Activated CD4-positive, CD25-positive, alpha-beta regulatory T cell treated with anti-CD3 and anti-CD28 coated beads, Interleukin-2, amount 50 U/mL, for 72 hours (primary cell): ENCODE results near the gene ANKLE1.
"Not testable (repeated sequence)": the region's sequence is repeated elsewhere in the genome, so short reads cannot be mapped to it uniquely, and the experiment has no call there.

ENCODE experiments used
- DNase-seq: peaks from one replicate; pipeline ENCODE4 v3.0.0; 2021

The ANKLE1 gene

DNA sequence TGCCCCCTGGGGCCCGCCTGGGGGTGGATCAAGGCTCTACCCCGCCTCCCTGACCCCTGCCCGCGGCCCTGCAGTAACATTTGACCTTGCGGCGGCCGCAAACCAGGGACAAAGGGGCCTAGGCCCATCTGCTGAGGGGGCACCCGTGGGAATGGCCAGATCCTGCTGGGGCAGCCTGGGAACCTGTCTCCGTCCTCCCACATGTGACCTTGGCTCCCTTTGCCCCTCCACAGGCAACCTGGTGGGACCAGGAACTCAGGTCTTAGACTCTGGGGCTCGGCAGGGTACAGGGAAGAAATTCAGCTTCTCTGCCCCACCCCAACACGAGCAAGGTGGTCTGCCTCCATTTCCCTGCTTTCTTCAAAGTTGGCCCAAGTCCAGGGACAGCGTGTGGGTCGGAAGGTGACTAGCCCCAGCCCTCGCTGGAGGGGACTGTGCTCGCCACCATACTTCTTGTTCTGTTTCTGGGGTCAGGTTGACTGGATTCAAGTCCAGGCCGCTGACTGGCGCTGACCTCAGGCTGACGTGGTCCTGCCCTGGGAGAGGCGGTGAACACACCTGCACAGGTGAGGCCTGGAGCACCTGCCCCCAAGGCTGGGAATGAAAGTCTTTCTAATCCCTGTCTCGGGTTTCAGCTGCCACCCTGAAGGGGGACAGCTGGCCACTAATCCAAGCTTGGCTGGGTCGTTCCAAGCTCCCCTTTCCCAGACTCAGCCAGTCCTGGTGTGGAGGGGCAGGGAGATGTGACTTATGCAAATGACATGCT, 33.5 kb upstream of the ANKLE1 start:
- no peak for DNase-seq

DNA sequence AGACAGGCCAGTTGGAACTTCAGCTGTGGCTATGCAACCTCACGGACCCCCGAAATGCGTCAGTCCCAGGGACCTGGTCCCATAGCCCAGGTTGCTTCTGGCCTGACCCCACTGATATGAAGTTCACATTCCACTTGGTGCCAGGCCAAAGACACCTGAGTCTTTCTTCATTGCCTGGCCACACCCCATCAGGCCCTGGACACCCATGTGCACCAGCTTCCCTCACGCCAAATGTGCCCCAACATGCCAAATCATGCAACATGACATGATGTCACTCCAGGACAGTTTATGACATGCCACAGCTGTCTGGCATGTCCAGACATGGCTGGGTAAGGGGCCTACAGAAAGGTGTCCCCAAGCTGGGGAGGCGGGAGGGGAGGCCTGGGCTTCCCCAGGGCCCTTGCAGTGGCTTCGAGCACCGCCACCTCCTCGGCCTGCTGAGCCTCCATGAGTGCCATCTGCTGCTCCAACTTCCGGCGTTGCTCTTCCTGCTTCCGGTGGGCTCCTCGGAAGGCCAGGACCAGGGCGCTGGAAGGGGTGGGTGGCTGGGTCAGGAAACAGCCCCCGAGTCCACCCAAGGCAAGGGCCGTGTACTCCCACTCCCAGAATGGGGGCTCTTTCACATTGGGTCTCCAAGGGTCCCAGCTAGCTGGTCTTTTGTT, 31.7 kb upstream of the ANKLE1 start:
- no peak for DNase-seq

DNA sequence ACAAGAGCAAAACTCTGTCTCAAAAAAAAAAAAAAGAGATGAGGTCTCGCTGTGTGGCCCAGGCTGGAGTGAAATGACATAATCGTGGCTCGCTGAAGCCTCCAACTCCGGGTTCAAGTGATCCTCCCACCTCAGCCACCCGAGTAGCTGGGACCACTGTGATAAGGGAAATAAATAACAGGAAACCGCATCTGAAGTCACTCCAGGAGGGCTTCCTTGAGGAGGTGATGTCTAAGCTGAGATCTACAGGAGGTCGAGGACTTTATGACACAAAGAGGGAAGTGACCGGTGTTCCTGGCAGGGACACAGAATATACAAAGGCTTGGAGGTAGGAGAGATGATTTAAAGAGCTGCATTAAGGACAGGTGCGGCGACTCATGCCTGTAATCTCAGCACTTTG, 27.1 kb upstream of the ANKLE1 start:
- no peak for DNase-seq

DNA sequence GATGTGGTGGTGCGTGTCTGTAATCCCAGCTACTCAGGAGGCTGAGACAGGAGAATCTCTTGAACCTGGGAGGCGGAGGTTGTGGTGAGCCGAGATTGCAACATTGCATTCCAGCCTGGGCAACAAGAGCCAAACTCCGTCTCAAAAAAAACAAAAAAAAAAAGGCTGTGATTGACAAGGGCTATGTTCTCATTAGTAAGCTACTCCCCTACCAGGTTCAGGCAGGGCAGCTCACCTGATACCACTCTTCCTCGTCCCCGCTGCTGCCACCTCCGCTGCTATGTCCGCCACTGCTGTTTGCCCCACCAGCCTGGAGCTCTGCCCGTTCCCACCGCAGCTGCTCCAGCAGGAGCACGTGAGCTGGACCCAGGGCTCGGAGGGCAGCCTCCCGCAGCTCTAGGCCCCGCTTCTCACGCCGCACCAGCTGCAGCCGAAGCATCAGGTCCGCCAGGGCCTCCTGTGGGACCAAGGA, 26.5 kb upstream of the ANKLE1 start:
- DNase-seq = no peak

DNA sequence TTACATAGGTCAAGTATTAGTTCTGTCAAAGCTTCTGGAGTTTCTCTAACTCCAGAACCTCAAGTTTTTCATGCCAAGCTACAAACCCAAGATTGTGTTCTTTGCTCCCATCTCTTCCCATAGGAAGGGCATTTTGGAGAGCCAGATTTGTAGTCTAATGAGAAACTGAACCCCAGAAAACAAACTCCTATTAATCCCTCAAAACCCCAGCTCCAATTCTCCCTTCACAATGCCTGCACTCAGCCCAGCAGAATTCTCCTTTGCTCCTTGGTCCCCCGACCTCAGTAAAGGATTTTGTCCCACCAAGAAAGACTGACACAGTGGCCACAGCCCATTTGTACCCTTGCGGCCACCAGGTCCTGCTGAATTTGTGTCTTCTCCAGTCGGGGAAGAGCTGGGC, 25.6 kb upstream of the ANKLE1 start:
- DNase-seq = no peak

DNA sequence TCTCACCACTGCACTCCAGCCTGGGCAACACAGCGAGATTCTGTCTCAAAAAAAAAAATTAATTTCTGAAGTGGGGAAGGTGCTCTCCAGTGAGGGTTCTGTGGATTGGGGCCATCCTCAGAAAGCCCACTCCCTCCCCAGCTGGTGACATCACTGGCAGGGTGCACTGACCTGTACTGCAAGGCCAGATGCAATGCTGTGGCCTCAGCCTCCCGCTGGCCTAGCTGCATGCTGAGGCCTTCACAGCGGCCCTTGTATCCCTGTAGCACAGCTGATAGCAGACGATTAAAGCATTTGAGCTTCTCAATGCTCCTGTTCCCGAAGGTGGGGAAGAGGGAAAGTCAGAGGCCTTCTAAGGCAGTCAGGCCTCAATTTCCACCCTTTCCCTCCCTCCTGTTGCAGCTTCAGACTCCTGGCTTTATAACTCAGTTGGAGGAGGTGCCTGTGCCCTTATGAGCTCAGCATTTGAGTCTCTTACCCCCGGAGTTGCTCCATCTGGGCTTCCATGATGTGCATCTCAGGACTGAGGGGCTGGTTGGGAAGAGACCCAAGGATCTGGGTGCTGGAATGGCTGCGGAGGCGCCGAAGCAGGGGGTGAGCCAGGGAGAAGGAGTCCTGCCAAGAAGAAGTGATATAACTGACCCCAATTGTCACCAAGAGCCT, 22.5 kb upstream of the ANKLE1 start:
- DNase-seq = no peak

DNA sequence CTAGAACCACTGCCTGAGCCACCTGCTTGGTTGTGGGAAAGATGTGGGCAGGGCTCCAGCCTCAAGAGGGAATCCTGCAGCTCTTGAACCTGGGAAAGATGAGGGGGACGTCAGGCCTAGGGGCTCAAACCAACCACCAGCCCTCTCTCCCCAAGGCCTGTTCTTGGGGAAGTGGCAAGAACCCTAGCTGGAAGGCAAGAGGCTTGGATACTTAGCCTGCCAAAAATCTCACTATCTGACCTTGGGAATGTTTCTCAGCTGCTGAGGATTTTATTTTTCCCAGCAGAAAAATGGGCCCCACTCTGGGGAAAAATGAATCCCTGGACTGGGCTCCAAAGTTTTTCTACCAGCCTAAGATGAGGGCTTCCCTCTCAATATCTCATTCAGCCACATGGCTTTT, 21.8 kb upstream of the ANKLE1 start:
- no peak for DNase-seq

DNA sequence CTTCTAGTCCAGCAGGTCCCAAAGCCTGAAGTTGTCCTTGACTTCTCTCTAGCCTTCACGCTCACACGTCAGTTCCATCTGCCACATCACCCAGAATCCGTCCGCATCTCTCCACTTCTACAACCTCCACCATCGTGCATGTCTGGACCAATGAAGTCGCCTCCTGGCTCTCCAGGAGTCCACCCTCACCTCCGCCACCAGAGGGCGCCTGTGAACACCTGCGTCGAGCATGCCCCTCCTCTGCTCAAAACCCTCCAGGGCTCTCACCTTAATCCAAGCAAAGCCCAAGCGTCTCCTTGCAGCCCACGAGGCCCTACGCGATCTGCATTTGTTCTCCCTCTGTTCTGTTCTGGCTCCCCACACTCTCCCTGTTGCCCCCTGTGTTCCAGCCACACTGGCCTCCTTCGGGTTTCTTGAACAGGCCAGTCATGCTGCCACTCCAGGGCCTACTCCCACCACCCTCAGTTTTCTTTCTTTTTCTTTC, 20.8 kb upstream of the ANKLE1 start:
- DNase-seq = peak; percentile 90

DNA sequence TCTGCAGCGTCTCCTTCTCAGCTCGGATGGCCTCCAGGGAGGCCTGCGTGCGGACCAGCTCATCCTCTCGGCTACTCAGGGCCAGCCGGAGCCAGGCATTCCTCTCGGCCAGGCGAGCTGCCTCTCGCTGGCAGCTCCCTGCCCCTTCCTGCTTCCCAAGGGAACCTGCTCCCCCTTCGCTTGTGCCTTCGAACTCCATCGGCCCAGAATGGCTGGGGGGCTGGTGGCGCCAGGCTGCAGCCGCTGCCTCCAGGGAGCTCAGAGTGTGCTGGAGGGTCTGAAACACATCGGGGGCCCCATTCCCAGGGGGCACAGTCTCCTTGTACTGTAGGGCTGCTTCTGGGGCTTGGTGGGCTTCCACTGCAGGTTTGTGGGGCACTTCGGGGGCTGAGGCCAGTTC, 19.1 kb upstream of the ANKLE1 start:
- no peak for DNase-seq

DNA sequence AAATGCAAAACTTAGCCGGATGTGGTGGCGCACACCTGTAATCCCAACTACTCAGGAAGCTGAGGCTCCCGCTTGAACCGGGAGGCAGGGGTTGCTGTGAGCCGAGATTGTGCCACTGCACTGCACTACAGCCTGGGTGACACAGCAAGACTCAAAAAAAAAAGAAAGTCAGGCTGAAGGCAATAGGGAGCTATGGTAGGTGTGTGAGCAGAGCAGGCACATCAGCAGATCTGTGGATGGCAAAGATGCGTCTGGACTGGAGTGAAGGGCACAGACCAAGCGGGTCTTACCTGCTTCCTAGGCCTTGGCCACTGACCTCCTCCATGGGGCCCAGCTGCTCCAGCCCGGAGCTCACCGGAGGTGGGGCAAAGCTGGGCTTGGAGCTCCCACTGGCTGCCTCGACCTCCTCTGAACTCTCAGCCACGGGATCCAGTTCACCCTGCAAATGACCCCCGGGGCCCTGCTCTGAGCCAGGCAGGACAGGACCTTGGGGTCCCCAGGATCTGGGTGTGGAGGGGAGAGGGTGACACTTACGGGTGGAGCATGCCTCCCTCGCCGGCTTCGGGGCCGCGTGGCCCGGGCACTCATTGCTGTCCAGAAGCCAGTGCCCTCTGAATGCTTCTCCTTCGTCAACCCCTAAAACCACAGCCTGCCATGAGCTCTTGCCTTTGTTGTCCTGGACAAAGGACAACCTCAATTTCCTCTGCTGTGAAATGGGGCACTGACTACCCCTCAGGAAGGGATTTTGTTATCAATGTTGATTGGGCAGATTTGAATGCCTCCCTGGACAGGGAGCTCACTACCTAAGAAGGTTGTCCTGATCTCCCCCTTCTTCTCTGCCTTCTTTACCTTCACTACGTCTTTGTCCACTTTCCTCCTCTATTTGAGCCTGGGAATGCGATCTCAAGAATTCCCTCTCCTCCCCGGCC, 17.7 kb upstream of the ANKLE1 start:
- DNase-seq = no peak

DNA sequence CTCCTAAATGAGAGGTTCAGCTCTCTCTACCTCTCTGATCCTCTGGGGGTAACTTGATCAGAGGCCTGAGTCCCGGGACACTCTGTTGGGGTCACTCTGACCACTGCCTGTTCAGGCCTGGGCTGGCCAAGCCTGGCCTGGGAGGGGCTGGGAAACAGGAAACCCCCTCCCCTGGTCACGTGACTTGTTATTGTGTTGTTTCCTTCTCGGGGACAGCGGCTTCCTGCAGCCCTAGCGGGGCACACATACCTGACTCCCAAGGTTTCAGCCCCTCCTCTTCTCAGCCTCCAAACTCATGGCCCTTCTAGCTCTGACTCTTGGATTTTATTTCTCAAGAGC, 17.1 kb upstream of the ANKLE1 start, which contains the start of gene USHBP1:
Gene USHBP1, minus strand, starts transcription at position 105 of the 339 bp plus-strand sequence. CDS start 446 bp downstream, outside the sequence.
- no peak for DNase-seq

DNA sequence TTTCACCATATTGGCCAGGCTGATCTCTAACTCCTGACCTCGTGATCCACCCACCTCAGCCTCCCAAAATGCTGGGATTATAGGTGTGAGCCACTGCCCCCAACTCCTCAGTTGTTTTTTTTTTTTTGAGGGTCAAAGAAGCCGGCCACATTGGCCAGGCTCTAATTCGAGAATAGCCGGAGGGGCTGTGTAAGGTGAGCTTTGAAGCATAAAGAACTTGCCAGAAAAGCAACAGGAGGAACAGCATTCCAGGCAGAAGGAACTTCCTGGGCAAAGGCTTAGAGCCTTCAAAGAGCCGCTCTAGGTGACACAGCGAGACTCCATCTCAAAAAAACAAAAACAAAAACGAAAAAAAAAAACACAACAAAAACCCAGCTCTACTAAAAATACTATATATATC, 15.7 kb upstream of the ANKLE1 start:
- DNase-seq = no peak

DNA sequence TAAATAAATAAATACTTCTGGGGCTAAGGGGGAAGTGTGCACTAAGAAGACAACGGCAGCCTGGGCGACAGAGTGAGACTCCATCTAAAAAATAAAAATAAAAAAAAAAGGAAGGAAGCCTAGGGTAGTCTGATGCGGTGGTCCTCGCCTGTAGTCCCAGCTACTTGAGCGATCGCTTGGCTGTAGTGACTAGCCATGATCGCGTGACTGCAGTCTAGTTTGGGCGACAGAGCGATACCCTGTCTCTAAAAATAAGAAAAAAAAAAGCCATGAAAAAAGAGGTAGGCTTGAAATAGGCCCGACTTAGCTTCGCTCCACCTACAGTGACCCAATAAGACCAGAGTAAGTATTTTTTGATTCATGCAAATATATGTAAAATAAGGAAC, 15.1 kb upstream of the ANKLE1 start:
- DNase-seq = no peak

DNA sequence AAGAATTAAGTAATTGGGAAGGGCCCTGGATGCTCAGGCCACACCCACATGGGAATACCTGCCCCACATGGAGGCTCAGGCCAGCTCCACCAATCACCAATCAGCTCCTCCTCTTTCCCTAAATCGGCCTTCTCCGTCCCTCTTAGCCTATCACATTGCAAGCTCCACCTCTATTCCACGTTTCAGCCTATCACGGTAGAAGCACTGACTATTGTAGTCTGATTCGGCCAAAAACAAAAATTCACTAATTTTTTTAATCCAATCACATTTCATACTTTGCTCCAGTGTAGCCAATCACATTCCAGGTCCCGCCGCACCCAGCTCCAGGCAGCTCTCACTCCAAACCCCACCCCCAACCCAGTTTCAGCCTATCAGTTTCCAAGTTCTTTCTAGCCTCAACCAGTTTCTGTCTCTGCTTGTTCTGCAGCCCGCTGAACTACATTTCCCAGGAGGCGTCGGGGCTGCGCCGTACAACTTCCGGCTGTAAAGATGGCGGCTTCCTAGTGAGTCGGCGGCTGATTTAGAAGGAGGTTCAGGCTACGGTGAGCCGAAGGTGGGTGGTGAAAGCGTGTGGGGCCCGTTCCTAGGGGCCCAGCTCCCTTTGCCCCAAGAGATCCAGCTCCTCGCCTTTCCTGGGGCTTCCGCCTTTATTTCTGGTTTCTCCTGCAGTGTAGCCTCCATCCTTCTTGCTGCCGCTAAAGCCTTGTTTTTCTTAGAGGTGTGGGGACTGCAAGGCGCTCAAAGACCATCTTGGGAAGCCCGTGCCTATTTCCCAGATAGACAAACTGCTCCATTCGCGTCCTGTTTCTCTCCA, 14.5 kb upstream of the ANKLE1 start, which contains the start of gene BABAM1:
Gene BABAM1, plus strand, starts transcription at position 469 of the 814 bp plus-strand sequence. CDS start 1,364 bp downstream, outside the sequence.
- peak; percentile 88 for DNase-seq

DNA sequence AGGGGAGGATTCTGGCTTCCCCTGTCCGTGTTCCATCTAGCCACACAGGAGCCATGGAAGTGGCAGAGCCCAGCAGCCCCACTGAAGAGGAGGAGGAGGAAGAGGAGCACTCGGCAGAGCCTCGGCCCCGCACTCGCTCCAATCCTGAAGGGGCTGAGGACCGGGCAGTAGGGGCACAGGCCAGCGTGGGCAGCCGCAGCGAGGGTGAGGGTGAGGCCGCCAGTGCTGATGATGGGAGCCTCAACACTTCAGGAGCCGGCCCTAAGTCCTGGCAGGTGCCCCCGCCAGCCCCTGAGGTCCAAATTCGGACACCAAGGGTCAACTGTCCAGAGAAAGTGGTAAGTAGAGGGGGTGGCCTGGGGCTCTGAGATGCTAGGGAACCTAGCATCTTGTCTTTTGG, 12.9 kb upstream of the ANKLE1 start:
- DNase-seq = no peak

DNA sequence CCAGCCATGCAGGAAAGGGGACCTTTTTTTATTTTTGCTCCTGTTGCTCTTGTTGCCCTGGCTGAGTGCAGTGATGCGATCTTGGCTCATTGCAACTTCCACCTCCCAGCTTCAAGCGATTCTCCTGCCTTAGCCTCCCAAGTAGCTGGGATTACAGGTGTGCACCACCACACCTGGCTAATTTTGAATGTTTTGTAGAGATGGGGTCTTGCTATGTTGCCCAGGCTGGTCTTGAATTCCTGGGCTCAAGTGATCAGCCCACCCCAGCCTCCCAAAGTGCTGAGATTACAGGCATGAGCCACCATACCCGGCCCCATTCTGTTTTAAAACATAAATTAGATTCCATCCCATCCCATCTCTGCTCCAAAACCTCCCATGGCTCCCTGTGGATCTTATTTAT, 6.8 kb upstream of the ANKLE1 start:
- DNase-seq = not testable (repeated sequence)

DNA sequence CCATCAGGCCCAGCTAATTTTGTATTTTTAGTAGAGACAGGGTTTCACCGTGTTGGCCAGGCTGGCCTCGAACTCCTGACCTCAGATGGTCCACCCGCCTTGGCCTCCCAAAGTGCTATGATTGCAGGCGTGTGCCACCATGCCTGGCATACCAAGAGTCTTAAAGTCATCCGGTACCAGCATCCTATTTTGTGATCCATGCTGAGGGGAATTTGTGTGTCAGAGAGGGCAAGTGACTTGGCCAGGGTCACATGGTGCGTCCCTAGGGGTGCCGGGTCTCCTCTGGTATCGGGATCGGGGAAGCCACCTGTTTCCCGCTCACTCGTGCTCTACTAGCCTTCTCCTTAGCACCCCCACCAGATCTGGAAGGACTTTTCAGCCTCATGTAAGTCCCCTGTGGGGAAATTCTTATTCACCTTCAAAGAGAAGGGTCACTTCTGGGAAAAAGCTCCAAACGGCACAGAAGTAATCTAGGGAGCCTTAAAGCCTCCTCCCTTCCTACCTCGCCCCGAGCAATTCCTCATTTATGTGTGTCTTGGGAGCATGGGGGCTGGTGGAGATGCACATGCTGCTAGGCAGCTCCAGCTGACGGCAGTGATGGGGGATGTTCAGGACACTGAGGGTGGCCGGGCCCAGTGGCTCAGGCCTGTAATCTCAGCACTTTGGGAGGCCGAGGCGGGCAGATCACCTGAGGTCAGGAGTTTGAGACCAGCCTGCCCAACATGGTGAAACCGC, 6.1 kb upstream of the ANKLE1 start:
- no peak for DNase-seq

DNA sequence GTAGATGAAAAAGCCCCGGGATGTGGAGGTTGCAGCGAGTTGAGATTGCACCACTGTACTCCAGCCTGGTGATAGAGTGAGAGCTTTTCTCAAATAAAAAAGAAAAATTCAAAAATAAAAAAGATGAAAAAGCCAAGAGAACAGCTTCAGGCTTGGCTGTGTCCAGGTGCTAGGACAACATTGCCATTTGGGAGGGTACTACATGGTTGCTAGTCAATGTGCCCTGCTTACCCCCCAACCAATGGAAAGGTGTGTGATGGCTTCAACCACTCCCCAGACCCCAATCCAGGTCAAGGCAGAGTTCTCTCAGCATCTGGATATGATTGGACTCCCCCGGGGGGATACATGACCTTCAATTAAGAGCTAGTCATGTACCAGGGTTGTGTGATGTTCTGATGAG, 2.3 kb upstream of the ANKLE1 start:
- no peak for DNase-seq

DNA sequence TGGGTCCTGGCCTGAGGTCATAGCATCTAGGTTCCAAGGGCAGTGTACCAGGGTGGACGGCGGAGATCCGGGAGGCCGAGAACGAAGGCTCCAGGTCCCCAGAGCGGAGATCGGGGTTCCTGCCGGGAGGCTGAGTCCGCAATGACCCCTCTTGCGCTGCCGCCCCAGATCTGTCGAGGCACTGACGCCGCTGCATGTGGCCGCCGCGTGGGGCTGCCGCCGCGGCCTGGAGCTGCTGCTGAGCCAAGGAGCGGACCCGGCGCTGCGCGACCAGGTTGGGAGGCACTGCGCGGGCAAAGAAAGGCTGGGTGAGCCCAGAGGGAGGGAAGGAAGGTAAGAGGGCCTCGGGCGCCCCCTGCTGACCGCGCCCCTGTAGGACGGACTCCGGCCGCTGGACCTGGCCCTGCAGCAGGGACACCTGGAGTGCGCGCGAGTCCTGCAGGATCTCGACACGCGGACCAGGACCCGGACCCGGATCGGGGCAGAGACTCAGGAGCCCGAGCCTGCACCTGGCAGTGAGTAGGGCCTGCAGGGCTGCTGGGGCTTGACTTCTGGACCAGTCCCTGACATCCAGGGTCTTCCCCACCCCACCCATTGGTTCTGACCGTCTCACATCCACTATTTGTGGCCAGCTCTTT, 906 bp downstream of the ANKLE1 start:
- DNase-seq = peak; percentile 85

DNA sequence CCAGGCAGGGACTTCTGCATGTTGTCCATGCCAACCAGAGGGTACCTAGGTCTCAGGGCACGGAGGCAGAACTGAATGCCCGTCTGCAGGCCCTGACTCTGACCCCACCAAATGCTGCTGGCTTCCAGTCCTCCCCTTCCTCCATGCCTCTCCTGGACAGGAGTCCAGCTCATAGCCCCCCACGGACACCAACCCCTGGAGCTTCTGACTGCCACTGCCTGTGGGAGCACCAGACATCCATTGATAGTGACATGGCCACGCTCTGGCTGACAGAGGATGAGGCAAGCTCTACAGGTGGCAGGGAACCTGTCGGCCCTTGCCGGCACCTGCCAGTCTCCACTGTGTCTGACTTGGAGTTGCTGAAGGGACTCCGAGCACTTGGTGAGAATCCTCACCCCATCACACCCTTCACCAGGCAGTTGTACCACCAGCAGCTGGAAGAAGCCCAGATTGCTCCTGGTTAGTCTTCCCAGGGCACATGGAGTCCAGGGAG, 1.8 kb downstream of the ANKLE1 start:
- DNase-seq = no peak
